Ramos (cell line): ENCODE results near the gene SLIT3.

Source experiments
- in situ Hi-C: fragments of 300-500 bp; cut with MboI; formaldehyde crosslinking; loops from one replicate; pipeline ENCODE4 v1.14.3; 2022; ENCODE audit warnings: low sequenced_read_pairs; ENCODE audit not compliant: unreplicated experiment

The SLIT3 gene

GRCh38 chr5:168689260-168689659, 611.7 kb downstream of the SLIT3 start:
- in situ Hi-C loops: loop anchor here (25.0 kb wide), 1 partner anchor 427 kb away; no protein-coding TSS in a partner anchor

GRCh38 chr5:168686837-168687236, 614.1 kb downstream of the SLIT3 start:
- in situ Hi-C loops: loop anchor here (25.0 kb wide), 1 partner anchor 425 kb away; no protein-coding TSS in a partner anchor

GRCh38 chr5:168685566-168685965, 615.4 kb downstream of the SLIT3 start:
- in situ Hi-C loops: loop anchor here (25.0 kb wide), 1 partner anchor 423 kb away; no protein-coding TSS in a partner anchor

- in situ Hi-C loops: loop anchor here (25.0 kb wide), 1 partner anchor 422 kb away; no protein-coding TSS in a partner anchor
These were observed 617.0 kb downstream of the SLIT3 start for GRCh38 chr5:168683927-168684295.

GRCh38 chr5:168683247-168683926, 617.6 kb downstream of the SLIT3 start:
- in situ Hi-C loops: loop anchor here (25.0 kb wide), 1 partner anchor 421 kb away; no protein-coding TSS in a partner anchor

GRCh38 chr5:168681556-168682183, 619.3 kb downstream of the SLIT3 start:
- in situ Hi-C loops: loop anchor here (25.0 kb wide), 1 partner anchor 419 kb away; no protein-coding TSS in a partner anchor

- in situ Hi-C loops: loop anchor here (25.0 kb wide), 1 partner anchor 418 kb away; no protein-coding TSS in a partner anchor
These were observed 620.5 kb downstream of the SLIT3 start for GRCh38 chr5:168680395-168680794.

- in situ Hi-C loops: loop anchor here (25.0 kb wide), 1 partner anchor 417 kb away; no protein-coding TSS in a partner anchor
These were observed 621.4 kb downstream of the SLIT3 start for GRCh38 chr5:168679515-168679920.

- in situ Hi-C loops: loop anchor here (25.0 kb wide), 1 partner anchor 414 kb away; no protein-coding TSS in a partner anchor
These were observed 624.4 kb downstream of the SLIT3 start for GRCh38 chr5:168676501-168676900.

GRCh38 chr5:168675883-168676408, 625.0 kb downstream of the SLIT3 start:
- in situ Hi-C loops: loop anchor here (25.0 kb wide), 1 partner anchor 414 kb away; no protein-coding TSS in a partner anchor

- in situ Hi-C loops: loop anchor here (25.0 kb wide), 1 partner anchor 413 kb away; no protein-coding TSS in a partner anchor
These were observed 626.0 kb downstream of the SLIT3 start for GRCh38 chr5:168674893-168675482.

- in situ Hi-C loops: no loop called here
These were observed 628.1 kb downstream of the SLIT3 start for GRCh38 chr5:168672888-168673287.

GRCh38 chr5:168672016-168672415, 628.9 kb downstream of the SLIT3 start:
- in situ Hi-C loops: no loop called here

- in situ Hi-C loops: no loop called here
These were observed 629.9 kb downstream of the SLIT3 start for GRCh38 chr5:168670881-168671575.

GRCh38 chr5:168669668-168670378, 631.1 kb downstream of the SLIT3 start:
- in situ Hi-C loops: no loop called here

GRCh38 chr5:168669156-168669555, 631.8 kb downstream of the SLIT3 start:
- in situ Hi-C loops: no loop called here

- in situ Hi-C loops: no loop called here
These were observed 632.9 kb downstream of the SLIT3 start for GRCh38 chr5:168668078-168668477.

- in situ Hi-C loops: no loop called here
These were observed 633.6 kb downstream of the SLIT3 start for GRCh38 chr5:168667301-168667840.

GRCh38 chr5:168666356-168666755, 634.6 kb downstream of the SLIT3 start:
- in situ Hi-C loops: no loop called here
